GM12891 (cell line): Measurements from ENCODE around the gene CYTH1.

ENCODE experiments used
- POLR2A ChIP-seq: IDR thresholded peaks from 2 replicates; pipeline ENCODE4 v1.6.1; 2011; ENCODE audit warnings: low read depth, low read length, control low read depth
- TAF1 ChIP-seq: IDR thresholded peaks from 2 replicates; pipeline ENCODE4 v1.6.1; 2011; ENCODE audit warnings: low read depth, low read length, control low read depth

- TF ChIP-seq TAF1 (no peak), POLR2A (no peak)
These were observed 55.0 kb downstream of the CYTH1 start for GRCh38 chr17:78727057-78727456.
